Body of pancreas (tissue), 4 donors: ENCODE results near the gene RANBP1.

Experiments used
- POLR2A ChIP-seq, 3 donors: fragments of 450-650 bp; IDR thresholded peaks; one replicate each; pipeline ENCODE4 v1.6.1; 2016; ENCODE audit warnings: antibody characterized with exemption in 3 of 3, mild to moderate bottlenecking in 2 of 3
- TF ChIP-seq, protein P1 (sequence below), 7 experiments: fragments of 450-650 bp in 4 of 7; fragments of 200-600 bp in 3 of 7; sonication (generic) in 3 of 7; IDR thresholded peaks; one replicate each; pipeline ENCODE4 v1.5.1; 2016 to 2019; ENCODE audit warnings: antibody characterized with exemption in 7 of 7

- TF ChIP-seq, protein P1, sequence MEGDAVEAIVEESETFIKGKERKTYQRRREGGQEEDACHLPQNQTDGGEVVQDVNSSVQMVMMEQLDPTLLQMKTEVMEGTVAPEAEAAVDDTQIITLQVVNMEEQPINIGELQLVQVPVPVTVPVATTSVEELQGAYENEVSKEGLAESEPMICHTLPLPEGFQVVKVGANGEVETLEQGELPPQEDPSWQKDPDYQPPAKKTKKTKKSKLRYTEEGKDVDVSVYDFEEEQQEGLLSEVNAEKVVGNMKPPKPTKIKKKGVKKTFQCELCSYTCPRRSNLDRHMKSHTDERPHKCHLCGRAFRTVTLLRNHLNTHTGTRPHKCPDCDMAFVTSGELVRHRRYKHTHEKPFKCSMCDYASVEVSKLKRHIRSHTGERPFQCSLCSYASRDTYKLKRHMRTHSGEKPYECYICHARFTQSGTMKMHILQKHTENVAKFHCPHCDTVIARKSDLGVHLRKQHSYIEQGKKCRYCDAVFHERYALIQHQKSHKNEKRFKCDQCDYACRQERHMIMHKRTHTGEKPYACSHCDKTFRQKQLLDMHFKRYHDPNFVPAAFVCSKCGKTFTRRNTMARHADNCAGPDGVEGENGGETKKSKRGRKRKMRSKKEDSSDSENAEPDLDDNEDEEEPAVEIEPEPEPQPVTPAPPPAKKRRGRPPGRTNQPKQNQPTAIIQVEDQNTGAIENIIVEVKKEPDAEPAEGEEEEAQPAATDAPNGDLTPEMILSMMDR (IDR thresholded peaks at IDR 0.05), result no peak
- no peak for TF ChIP-seq POLR2A (IDR thresholded peaks at IDR 0.05)
Observed at GRCh38 chr22:20127318-20127868, 11.5 kb downstream of the RANBP1 start.
